ENCODE results near the gene AGO3.
"Not testable (repeated sequence)": the region's sequence is repeated elsewhere in the genome, so short reads cannot be mapped to it uniquely, and the experiment has no call there.

Gene AGO3

DNA sequence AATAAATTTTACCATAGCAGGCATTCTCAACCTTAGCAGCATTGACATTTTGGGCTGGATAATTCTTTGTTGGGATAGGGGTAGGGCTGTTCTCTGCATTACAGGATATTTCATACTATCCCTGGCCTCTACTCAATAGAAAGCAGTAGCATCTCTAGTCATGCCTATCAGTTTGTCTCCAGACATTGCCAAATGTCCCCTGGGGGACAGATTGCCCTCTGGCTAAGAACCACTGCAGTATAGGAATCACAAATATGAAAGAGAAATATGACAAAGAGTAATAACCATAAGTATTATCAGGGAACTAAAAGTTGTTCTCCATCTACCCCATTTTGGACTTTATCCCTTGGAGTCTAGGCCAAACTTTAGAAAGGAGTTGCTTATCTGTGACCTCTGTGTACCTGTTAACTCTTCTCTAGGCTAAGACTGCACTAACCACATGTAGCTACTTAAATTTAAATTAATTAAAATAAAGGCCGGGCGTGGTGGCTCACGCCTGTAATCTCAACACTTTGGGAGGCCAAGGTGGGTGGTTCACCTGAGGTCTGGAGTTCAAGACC is 76.1 kb downstream of the AGO3 start:
- DNase-seq (ENCODE audit: low read depth, low spot score) = no peak

DNA sequence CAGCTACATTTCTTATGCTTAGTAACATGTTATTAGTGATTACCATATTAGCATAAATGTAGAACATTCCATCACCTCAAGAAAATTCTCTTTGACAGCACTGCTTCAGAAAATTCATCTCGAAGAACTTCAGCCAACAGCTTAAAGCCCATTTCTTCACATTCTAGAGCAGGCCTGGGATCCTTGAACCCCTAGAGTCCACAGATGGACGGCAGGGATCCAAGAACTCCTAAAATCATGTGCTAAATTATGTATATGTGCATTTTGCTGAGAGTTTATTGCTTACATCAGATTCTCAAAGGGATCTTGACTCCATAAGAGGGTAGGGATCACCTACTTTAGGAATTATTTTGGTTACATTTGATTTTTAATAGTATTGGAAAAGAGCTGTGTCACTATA is 76.8 kb downstream of the AGO3 start:
- no peak for DNase-seq (ENCODE audit: low read depth, low spot score)

GRCh38 chr1:36008546-36009197 is 77.8 kb downstream of the AGO3 start:
- DNase-seq (ENCODE audit: low read depth, low spot score) = no peak

DNA sequence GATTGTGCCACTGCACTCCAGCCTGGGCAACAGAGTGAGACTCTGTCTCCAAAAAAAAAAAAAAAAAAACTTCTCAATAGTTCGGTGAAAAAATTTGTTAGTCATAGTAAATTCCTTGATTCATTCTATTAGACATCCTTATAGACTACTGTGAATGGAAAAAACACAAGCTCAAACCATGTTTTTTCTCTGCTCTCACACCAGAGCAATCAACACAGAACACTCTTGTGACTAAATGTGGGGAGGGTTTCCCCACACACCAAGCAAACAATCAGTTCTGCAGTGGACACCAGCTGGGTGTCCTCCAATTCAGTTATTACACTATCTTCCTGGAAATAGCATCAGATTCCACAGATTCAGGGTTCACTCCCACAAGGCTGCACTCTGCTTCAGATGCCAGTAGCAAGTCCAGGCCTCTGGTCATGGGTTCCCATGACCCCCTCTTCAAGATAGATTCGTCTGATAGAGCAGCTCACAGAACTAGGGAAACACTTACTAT is 83.9 kb downstream of the AGO3 start:
- DNase-seq (ENCODE audit: low read depth, low spot score) = no peak

DNA sequence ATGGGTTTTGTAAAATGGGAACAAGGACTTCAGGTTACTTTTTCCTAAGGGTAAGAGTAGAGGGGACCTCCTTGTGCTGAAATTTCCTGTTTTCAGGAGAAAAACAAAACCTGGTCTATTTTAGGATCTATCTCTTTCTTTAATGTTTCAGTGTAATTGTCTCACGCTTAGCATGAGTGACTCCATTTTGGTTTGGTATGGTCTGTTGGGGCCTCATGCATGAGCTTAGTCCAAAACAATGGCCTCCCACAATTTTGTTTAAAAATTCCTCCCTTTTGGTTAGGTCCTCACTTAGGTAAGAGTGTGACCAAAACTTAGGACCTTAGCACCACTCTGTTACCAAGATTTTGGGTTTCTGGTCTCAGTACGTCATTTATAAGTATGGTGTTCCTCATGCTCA is 85.8 kb downstream of the AGO3 start:
- DNase-seq (ENCODE audit: low read depth, low spot score) = no peak

DNA sequence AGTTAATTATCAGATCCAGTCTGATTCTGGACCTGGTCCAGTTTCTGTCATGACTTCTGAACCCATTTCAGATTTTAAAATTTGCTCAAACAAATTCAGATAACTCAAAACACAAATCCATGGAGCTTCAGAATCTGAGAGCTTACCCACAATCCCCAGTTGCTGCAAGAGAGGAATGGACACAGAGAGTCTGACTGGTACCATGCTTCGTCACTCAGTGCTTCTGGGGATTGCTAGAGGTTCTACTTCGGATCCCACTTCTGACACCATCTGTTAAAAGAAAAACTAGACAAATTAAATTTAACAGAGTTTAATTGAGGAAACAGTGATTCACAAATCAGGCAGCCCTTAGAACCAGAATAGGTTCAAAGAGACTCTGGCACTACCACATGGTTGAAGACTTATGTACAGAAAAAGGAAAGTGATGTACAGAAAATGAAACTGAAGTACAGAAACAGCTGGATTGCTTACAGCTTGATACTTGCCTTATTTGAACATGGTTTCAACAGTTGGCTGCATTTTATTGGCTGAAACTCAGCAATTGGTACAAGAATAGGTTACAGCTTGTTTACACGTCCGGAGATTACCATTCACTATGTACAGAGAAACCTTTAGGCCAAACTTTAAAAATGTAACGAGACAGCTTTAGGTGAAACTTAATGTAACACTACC is 92.3 kb downstream of the AGO3 start:
- DNase-seq (ENCODE audit: low read depth, low spot score) = no peak

DNA sequence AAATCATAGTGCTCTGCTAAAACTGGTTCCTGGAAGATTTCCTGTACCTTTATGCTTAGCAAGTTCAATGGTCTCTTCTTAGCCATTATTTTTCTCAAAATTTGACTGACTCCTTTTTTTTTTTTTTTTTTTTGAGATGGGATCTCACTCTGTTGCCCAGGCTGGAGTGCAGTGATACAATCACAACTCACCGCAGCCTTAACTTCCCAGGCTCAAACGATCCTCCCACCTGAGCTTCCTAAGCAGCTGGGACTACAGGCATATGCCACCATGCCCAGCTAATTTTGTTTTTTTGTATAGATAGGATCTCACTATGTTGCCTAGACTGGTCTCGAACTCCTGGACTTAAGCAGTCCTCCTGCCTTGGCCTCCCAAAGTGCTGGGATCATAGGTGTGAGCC is 93.1 kb downstream of the AGO3 start:
- DNase-seq (ENCODE audit: low read depth, low spot score) = not testable (repeated sequence)

DNA sequence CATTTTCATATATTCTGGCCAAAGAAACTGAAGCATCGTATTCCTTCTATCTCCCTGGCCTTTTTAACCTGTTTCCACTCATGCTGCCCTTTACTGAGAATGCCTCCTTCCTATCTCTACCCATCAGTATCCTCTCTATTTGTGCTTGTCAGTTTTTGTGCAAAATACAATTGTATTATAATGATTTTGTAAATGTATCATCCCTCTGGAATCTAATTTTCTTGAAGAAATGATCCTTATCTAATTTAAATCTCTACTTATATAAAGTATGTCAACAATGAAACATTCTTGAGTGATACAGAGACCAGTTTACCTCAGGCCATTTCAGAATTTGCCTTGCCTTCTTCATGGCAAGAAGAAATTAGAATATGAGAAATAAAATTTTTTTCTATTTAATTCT is 93.9 kb downstream of the AGO3 start:
- DNase-seq (ENCODE audit: low read depth, low spot score) = no peak

DNA sequence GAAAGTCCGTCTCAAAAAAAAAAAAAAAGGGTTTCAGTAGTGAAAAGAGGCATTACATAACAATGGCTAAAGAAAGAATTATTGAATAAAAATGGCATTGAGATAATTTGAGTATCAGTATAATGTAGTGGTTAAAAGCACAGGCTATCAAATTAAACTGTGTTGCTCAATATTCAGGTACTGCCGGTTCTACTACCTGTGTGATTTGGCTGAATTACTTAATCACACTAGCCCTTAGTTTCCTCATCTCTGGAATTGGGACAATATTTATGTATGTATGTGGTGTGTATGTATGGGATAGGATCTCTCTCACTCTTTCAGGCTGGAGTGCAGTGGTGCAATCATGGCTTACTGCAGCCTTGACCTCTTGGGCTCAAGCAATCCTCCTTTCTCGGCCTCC is 96.9 kb downstream of the AGO3 start:
- DNase-seq (ENCODE audit: low read depth, low spot score) = no peak

GRCh38 chr1:36031441-36031840 is 100.5 kb downstream of the AGO3 start:
- DNase-seq (ENCODE audit: low read depth, low spot score) = no peak

- no peak for DNase-seq (ENCODE audit: low read depth, low spot score)
Measured at GRCh38 chr1:36034692-36035091, 103.8 kb downstream of the AGO3 start.

GRCh38 chr1:36035154-36035553 is 104.2 kb downstream of the AGO3 start:
- no peak for DNase-seq (ENCODE audit: low read depth, low spot score)

GRCh38 chr1:36040238-36040637 is 109.3 kb downstream of the AGO3 start:
- DNase-seq (ENCODE audit: low read depth, low spot score) = no peak

DNA sequence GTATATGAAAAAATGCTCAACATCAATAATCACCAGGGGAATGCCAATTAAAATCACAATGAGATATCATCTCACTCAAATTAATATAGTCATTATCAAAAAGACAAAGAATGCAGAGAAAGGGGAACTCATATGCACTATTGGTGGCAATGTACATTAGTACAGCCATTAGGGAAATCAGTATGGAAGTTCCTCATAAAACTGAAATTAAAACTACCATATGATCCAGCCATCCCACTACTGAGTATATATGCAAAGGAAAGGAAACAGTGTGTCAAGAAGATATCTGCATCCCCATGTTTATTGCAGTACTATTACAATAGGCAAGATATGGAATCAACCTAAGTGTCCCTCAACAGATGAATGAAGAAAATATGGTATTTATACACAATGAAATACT is 120.9 kb downstream of the AGO3 start:
- no peak for DNase-seq (ENCODE audit: low read depth, low spot score)

DNA sequence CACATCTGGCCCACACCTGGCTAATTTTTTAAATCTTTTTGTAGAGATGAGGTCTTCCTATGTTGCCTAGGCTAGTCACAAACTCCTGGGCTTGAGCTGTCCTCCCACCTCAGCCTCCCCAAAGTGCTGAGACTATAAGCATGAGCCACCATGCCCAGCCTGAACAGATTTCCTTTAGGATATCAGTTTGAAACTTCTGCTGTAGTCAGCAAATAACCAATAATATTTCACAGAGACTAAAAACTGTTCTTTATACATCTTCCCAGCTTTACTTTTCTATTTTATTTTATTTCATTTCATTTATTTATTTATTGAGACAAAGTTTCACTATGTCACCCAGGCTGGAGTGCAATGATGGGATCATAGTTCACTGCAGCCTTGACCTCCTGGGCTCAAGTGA is 123.1 kb downstream of the AGO3 start:
- DNase-seq (ENCODE audit: low read depth, low spot score) = no peak

- no peak for DNase-seq (ENCODE audit: low read depth, low spot score)
Measured at GRCh38 chr1:36055706-36056105, 124.8 kb downstream of the AGO3 start.

GRCh38 chr1:36062315-36062714 is 131.4 kb downstream of the AGO3 start:
- no peak for DNase-seq (ENCODE audit: low read depth, low spot score)

- no peak for DNase-seq (ENCODE audit: low read depth, low spot score)
Measured at GRCh38 chr1:36067871-36068270, 137.0 kb downstream of the AGO3 start.

DNA sequence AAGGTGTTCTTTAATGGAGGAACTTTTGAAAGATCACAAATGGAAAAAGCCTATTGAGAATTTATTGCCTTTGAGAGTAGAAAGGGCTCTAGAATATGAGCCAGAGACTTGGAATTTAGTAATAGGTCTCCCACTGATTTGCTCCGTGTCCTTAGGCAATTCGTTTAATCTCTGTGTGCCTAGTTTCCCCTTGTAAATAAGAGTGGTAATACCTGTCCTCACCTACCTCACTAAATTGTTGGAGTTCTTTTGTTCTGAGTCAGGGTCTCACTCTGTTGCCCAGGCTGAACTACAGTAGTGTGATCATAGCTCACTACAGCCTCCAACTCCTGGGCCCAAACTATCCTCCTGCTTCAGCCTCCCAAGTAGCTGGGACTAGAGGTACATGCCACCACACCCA is 138.0 kb downstream of the AGO3 start:
- DNase-seq (ENCODE audit: low read depth, low spot score) = no peak

- no peak for DNase-seq (ENCODE audit: low read depth, low spot score)
Measured at GRCh38 chr1:36070349-36070748, 139.4 kb downstream of the AGO3 start.

- DNase-seq (ENCODE audit: low read depth, low spot score) = no peak
Measured at GRCh38 chr1:36076979-36077573, 146.2 kb downstream of the AGO3 start.

- DNase-seq (ENCODE audit: low read depth, low spot score) = no peak
Measured at GRCh38 chr1:36080236-36080635, 149.3 kb downstream of the AGO3 start.

DNA sequence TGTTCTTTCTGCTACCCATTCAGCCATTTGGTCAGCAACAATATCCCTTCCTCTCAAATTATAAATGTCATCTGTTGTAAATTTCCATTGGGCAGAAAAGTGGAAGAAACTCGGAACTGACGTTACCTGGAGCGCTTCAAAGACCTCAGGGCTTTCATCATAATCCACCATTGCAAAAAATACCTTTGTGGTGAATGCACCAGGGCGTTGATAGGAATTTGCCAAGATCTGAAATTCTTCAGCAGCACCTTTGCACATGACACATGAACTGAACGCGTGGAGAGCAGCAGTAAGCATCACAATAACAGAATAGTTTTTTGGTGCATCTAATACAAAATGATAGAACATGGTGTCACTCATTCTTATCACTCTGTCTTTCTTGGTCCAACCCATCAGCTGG is 149.9 kb downstream of the AGO3 start:
- no peak for DNase-seq (ENCODE audit: low read depth, low spot score)
